GM23248 (cell line): Measurements from ENCODE around the gene CD163L1. TPM values are rescaled to one million over a fixed set of nuclear protein-coding genes. Genes with fewer than 3 reads are reported as not detected.

Experiments used
- DNase-seq: peaks from one replicate; pipeline ENCODE4 v3.0.0-alpha.2; 2015
- H2AFZ ChIP-seq: fragments of 200-600 bp; sonication (generic); 2 replicates; pipeline ENCODE4 v1.6.1; 2016; ENCODE audit warnings: antibody characterized with exemption
- H3F3A ChIP-seq: fragments of 200-600 bp; sonication (generic); 2 replicates; pipeline ENCODE4 v1.6.1; 2016; ENCODE audit warnings: mild to moderate bottlenecking, antibody characterized with exemption, mixed run types; ENCODE audit not compliant: insufficient read depth
- H3K27ac ChIP-seq: fragments of 200-600 bp; sonication (generic); 2 replicates; pipeline ENCODE4 v1.5.1; 2016; ENCODE audit warnings: mild to moderate bottlenecking
- H3K27me3 ChIP-seq: fragments of 200-600 bp; sonication (generic); replicated peaks from 2 replicates; pipeline ENCODE4 v1.6.1; 2016; ENCODE audit warnings: mild to moderate bottlenecking; ENCODE audit not compliant: insufficient read depth
- H3K36me3 ChIP-seq: fragments of 200-600 bp; sonication (generic); 2 replicates; pipeline ENCODE4 v1.6.1; 2016; ENCODE audit warnings: low read depth, mild to moderate bottlenecking
- H3K4me1 ChIP-seq: fragments of 200-600 bp; sonication (generic); 2 replicates; pipeline ENCODE4 v1.6.1; 2016; ENCODE audit warnings: mild to moderate bottlenecking; ENCODE audit not compliant: insufficient read depth
- H3K4me2 ChIP-seq: fragments of 200-600 bp; sonication (generic); one replicate; pipeline ENCODE4 v1.6.1; 2016; ENCODE audit warnings: mild to moderate bottlenecking; ENCODE audit not compliant: unreplicated experiment
- H3K4me3 ChIP-seq: fragments of 200-600 bp; sonication (generic); 2 replicates; pipeline ENCODE4 v1.5.1; 2016; ENCODE audit warnings: mild to moderate bottlenecking
- H3K79me2 ChIP-seq: fragments of 200-600 bp; sonication (generic); 2 replicates; pipeline ENCODE4 v1.6.1; 2016; ENCODE audit warnings: mild to moderate bottlenecking; ENCODE audit not compliant: insufficient read depth
- H3K9ac ChIP-seq: fragments of 200-600 bp; sonication (generic); 2 replicates; pipeline ENCODE4 v1.6.1; 2016; ENCODE audit warnings: mild to moderate bottlenecking
- H3K9me2 ChIP-seq: fragments of 200-600 bp; sonication (generic); 2 replicates; pipeline ENCODE4 v1.6.1; 2016; ENCODE audit warnings: mixed run types, mild to moderate bottlenecking, moderate library complexity; ENCODE audit not compliant: insufficient read depth
- H3K9me3 ChIP-seq: fragments of 200-600 bp; sonication (generic); one replicate; pipeline ENCODE4 v1.6.1; 2017; ENCODE audit warnings: low read depth
- H4K20me1 ChIP-seq: fragments of 200-600 bp; sonication (generic); 2 replicates; pipeline ENCODE4 v1.6.0; 2016; ENCODE audit not compliant: insufficient read depth
- EZH2 ChIP-seq: fragments of 200-600 bp; sonication (generic); IDR thresholded peaks from 2 replicates; pipeline ENCODE4 v1.6.1; 2018; ENCODE audit warnings: antibody characterized with exemption, mild to moderate bottlenecking; ENCODE audit not compliant: insufficient read depth, poor library complexity, severe bottlenecking
- EZH2phosphoT487 ChIP-seq: fragments of 200-600 bp; sonication (generic); IDR thresholded peaks from 2 replicates; pipeline ENCODE4 v1.6.1; 2018; ENCODE audit warnings: antibody characterized with exemption, moderate library complexity, mild to moderate bottlenecking, low read depth; ENCODE audit not compliant: insufficient read depth
- WGBS, 2 experiments: methylation state at CpG; one replicate each; pipeline ENCODE4 v1.1.6; 2015 to 2017; ENCODE audit warnings: low lambda C conversion rate in 2 of 2, low coverage in 1 of 2; ENCODE audit errors: missing lambda C conversion rate in 2 of 2; 5-methylcytosine and 5-hydroxymethylcytosine counted together
- in situ Hi-C: fragments of 300-500 bp; cut with MboI; formaldehyde crosslinking; loops from 2 replicates; pipeline ENCODE4 v1.15.0; 2020
- polyA plus RNA-seq: library from polyadenylated mRNA; unstranded; fragments of >200 nt; fragmentation: Nextera tagmentation; extraction: Ambion mirVana; gene quantifications from 2 replicates; pipeline ENCODE4 v1.2.1, GENCODE V29; 2016
- total RNA-seq: library from RNA; depleted of rRNA; stranded (reverse); fragments of >200 nt; shearing (Covaris generic); gene quantifications from 2 replicates; pipeline ENCODE4 v1.2.3, GENCODE V29; 2014

CD163L1 gene
- total and polyA plus RNA-seq, 2 experiments from 2014 or later = 0.43 to 2.5 TPM

DNA sequence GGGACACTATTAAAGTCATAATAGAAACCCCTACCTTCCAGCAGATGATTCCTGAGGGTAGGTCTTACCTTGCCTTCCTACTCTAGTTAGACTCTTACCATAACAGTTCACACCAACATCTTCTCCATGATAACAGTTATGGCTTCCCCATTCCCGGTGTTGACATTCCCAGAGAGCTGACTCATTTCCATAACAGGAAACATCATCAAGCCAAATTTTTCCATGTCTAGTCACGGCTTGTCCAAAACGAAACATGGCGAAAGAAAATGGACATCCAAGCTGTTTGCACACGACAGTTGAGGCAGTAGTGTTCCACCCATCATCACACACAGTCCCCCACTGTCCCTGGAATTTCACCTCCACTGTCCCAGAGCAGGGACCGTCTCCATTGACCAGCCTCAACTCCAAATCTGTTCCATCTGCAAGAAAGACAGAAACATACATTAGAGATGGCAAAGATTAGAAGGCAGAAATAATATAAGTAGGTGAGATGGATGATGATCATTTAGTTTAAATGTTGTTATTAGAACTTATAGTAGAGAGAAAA lies 10.6 kb downstream of the CD163L1 start:
- H3K36me3 ChIP-seq = no peaks in the 10 kb centered on the region
- peak; percentile 62 for DNase-seq
- H3K4me2 ChIP-seq = no peak overlapping the region
- no peak overlapping the region for H3K9ac ChIP-seq
- no peaks in the 10 kb centered on the region for H3K27me3 ChIP-seq
- 35 to 51% methylated on average over 6 of the region's 6 CpGs for WGBS, 2 experiments
- no peaks in the 10 kb centered on the region for H3K9me3 ChIP-seq
- no peaks in the 10 kb centered on the region for H3F3A ChIP-seq
- H3K27ac ChIP-seq = no peak overlapping the region
- no peaks in the 10 kb centered on the region for H4K20me1 ChIP-seq
- peaks cover 17% of the 10 kb centered on the region; the same call in 1 of the 2 replicates for H3K4me1 ChIP-seq
- H3K9me2 ChIP-seq = no peaks in the 10 kb centered on the region
- H3K79me2 ChIP-seq = no peaks in the 10 kb centered on the region
- H2AFZ ChIP-seq = peak overlapping the region; percentile 39
- H3K4me3 ChIP-seq = no peak overlapping the region
- in situ Hi-C loops = no loop called here
- TF ChIP-seq EZH2phosphoT487 (no peak), EZH2 (no peak)

DNA sequence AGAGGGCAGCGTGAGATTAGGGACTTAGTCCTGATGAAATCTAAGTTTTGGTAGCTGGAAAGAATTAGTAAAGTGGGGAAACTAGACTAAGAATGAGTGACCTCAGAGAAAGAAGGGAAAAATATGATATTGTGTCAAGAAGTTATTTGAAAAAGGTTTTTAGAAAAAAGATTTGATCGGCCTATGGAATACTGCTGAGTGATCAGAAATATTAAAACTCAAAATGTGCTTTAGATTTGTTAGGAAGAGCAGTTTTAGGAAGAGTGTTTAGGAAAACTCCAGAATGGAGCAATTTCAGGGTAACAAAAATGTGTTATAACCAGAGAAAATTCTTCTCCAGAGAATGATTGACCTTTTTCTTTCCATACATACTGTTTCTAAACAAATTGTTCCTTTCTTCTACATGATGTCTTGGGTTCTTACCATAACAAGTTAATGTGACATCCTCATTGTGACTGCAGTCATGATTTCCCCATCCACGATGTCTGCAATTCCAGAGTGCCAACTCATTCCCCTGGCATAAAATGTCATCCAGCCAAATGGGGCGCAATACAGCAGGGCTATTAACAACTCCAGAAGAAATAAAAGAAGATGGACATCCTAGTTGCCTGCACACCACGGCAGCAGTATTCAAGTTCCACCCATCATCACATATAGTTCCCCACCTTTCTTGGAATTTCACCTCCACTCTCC lies 11.8 kb downstream of the CD163L1 start:
- DNase-seq = peak; percentile 52
- no peaks in the 10 kb centered on the region for H3K27me3 ChIP-seq
- H3K4me2 ChIP-seq = no peak overlapping the region
- H2AFZ ChIP-seq = no peak overlapping the region
- in situ Hi-C loops = no loop called here
- 30 to 37% methylated on average over 5 of the region's 5 CpGs for WGBS, 2 experiments
- H3K9ac ChIP-seq = no peak overlapping the region
- no peaks in the 10 kb centered on the region for H3F3A ChIP-seq
- no peaks in the 10 kb centered on the region for H3K9me3 ChIP-seq
- H3K4me1 ChIP-seq = peaks cover 17% of the 10 kb centered on the region; the same call in 1 of the 2 replicates
- H3K79me2 ChIP-seq = no peaks in the 10 kb centered on the region
- TF ChIP-seq EZH2phosphoT487 = no peak
- no peak for TF ChIP-seq EZH2
- no peak overlapping the region for H3K4me3 ChIP-seq
- H3K9me2 ChIP-seq = no peaks in the 10 kb centered on the region
- no peak overlapping the region for H3K27ac ChIP-seq
- H3K36me3 ChIP-seq = no peaks in the 10 kb centered on the region
- no peaks in the 10 kb centered on the region for H4K20me1 ChIP-seq

DNA sequence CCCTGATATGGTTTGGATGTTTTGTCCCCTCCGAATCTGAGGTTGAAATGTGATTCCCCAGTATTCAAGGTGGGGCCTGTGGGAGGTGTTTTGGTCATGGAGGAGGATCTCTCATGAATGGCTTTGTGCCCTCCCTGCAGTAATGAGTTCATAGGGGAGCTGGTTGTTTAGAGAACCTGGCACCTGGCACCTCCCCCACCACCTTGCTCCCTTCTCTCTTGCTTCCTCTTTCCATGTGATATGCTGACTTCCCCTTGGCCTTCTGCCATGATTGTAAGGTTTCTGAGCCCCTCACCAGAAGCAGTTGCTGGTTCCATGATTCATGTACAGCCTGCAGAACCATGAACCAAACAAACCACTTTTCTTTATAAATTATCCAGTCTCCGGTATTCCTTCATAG lies 32.6 kb downstream of the CD163L1 start:
- H3F3A ChIP-seq = no peaks in the 10 kb centered on the region
- H4K20me1 ChIP-seq = no peaks in the 10 kb centered on the region
- no peak overlapping the region for H3K9ac ChIP-seq
- H3K4me2 ChIP-seq = no peak overlapping the region
- H3K9me3 ChIP-seq = no peaks in the 10 kb centered on the region
- in situ Hi-C loops = no loop called here
- TF ChIP-seq EZH2 = no peak
- no peaks in the 10 kb centered on the region for H3K4me1 ChIP-seq
- no peak overlapping the region for H3K4me3 ChIP-seq
- DNase-seq = no peak
- H3K9me2 ChIP-seq = no peaks in the 10 kb centered on the region
- H3K27ac ChIP-seq = no peak overlapping the region
- no peaks in the 10 kb centered on the region for H3K79me2 ChIP-seq
- H3K36me3 ChIP-seq = no peaks in the 10 kb centered on the region
- peaks cover 14% of the 10 kb centered on the region; the same call in 1 of the 2 replicates for H3K27me3 ChIP-seq
- WGBS, 2 experiments = 45 to 46% methylated on average over 2 of the region's 2 CpGs
- no peak overlapping the region for H2AFZ ChIP-seq

GRCh38 chr12:7404275-7404674 lies 39.7 kb downstream of the CD163L1 start:
- no peaks in the 10 kb centered on the region for H3K36me3 ChIP-seq
- H3K4me1 ChIP-seq = no peaks in the 10 kb centered on the region
- H3K4me2 ChIP-seq = no peak overlapping the region
- H3K9ac ChIP-seq = no peak overlapping the region
- H4K20me1 ChIP-seq = no peaks in the 10 kb centered on the region
- H3F3A ChIP-seq = no peaks in the 10 kb centered on the region
- no peak overlapping the region for H3K4me3 ChIP-seq
- no peaks in the 10 kb centered on the region for H3K9me3 ChIP-seq
- H3K79me2 ChIP-seq = no peaks in the 10 kb centered on the region
- WGBS, 2 experiments = 13 to 14% methylated on average over 2 of the region's 2 CpGs
- in situ Hi-C loops = no loop called here
- no peak overlapping the region for H3K27ac ChIP-seq
- H2AFZ ChIP-seq = no peak overlapping the region
- no peaks in the 10 kb centered on the region for H3K9me2 ChIP-seq
- no peak for DNase-seq
- TF ChIP-seq EZH2 = no peak
- TF ChIP-seq EZH2phosphoT487 = no peak
- no peaks in the 10 kb centered on the region; the same call in 1 of the 2 replicates for H3K27me3 ChIP-seq
